LoVo (cell line): ENCODE data around the gene MMP20.
"Not testable (repeated sequence)": the region's sequence is repeated elsewhere in the genome, so short reads cannot be mapped to it uniquely, and the experiment has no call there.

Experiments used
- DNase-seq: peaks from one replicate; pipeline ENCODE4 v3.0.0-alpha.2; 2016; ENCODE audit warnings: low spot score

Gene MMP20, protein sequence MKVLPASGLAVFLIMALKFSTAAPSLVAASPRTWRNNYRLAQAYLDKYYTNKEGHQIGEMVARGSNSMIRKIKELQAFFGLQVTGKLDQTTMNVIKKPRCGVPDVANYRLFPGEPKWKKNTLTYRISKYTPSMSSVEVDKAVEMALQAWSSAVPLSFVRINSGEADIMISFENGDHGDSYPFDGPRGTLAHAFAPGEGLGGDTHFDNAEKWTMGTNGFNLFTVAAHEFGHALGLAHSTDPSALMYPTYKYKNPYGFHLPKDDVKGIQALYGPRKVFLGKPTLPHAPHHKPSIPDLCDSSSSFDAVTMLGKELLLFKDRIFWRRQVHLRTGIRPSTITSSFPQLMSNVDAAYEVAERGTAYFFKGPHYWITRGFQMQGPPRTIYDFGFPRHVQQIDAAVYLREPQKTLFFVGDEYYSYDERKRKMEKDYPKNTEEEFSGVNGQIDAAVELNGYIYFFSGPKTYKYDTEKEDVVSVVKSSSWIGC

DNA sequence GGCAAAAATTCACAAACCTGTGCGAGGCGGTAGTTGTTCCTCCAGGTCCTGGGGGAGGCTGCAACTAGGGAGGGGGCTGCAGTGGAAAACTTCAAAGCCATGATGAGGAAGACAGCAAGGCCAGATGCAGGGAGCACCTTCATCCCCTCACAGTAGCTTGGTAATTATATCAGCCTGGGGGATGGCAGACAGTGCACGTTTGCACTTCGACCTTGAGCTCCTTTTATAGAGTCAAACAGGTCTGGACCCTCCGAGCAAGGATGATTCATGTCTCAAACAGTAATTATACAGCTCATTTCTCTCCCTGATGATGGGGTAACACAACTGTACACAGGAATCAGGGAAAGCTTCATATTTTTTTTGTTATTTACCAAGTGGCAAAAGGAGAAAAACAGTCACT is at the start of gene MMP20:
MMP20 (minus strand) TSS at position 156 of the 400 bp plus-strand sequence; CDS start at position 143, 13 bp downstream.
- DNase-seq: no peak

DNA sequence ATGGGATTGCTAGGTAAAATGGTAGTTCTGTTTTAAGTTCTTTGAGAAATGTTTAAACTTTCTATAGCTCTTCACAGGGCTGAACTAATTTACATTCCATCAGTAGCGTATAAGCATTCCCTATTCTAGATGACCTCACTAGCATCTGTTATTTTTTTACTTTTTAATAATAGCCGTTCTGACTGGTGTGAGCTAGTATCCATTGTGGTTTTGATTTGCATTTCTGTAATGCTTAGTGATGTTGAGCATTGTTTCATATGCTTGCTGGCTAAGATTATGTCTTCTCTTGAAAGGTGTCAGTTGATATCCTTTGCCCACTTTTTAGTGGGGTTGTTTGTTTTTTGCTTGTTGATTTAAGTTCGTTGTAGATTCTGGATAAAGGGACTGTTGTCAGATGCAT is 44.5 kb upstream of the MMP20 start:
- DNase-seq: no peak

DNA sequence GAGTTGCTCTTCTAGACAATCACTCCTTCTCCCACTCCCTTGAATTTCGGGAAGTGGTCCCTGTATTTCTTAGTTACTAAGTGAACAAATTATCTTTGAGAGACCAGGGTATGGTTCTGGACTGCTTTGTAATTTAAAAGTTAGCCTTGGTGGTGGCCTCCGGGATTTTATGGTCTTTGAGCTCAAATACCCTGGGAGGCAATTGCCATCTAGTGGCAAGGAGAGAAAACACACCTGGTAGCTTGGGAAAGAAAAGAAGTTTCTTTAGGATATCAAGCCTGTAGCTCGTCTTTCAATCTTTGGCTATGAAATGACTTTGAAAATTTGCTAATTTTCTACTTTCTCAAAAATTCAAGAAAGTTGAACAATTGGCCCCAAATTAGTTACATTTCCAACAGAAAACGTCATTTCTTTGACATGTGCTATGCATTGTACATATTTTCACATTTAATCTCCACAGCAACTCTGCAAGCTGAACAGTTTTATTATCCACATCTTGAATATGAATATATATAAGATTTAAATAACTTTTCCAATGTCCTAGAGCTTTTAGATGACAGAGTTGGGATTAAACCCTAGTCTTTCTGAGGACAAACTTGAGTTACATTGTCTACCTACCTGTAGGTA is 41.3 kb upstream of the MMP20 start:
- DNase-seq: peak; percentile 63

DNA sequence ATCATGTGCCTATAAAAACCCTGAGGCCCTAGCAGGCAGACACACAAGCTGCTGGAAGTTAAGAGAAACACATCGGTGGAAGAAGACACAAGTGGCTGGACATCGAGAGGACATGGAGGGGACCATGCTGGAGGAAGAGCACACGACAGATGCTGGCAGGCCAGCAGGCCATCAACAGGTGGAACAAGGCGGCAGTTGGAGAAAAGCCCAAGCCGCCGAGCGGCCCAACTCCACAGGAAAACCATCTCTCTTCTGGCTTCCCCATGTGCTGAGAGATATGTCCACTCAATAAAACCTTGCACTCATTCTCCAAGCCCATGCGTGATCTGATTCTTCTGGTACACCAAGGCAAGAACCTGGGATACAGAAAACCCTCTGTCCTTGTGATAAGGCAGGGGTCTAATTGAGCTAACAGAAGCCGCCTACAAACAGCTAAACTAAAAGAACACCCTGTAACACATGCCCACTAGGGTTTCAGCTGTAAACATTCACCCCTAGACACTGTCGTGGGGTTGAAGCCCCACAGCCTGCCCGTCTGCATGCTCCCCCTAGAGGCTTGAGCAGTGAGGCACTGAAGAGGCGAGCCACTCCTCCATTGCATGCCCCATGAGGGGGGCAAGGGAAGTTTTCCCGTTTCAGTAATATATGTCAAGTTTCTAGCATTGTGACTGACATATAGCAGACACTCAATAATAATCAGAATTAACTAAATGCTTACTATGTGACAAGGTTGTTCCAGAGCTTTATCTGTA is 39.0 kb upstream of the MMP20 start:
- DNase-seq: no peak

DNA sequence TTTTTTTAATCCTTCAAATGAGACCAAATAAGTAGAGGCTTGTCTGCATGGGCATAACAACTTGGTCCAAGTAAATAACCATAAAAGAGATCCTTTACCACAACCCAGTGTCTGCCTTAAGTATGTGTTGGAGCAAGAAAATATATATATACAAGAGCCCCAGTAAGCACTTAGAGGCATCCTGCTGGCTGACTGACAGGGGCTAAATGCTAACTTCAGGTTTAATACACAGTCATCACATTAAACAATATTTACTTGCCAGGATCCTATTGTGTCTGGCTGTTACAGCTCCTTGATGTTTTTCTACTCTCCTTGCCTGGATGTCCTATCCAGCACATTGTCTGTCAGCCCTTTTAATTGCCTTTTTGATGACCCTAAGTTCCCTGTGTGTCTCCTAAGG is 37.5 kb upstream of the MMP20 start:
- DNase-seq: no peak

DNA sequence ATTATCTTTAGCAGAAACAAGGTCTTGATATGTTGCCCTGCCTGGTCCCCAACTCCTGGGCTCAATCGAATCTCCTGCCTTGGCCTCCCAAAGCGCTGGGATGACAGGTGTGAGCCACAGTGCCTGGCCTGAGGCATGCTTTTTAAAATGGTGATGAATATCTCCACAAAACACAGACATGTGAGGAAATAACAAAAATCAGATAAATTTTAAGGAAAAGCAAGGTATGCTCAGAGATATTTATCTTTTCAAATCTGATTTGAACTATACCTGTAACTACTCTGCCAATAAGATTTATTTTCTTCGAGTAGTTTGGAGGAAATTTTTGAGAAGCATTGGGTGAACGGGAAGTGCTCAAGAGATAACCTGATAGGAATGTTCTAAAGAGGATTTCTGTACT is 35.9 kb upstream of the MMP20 start:
- DNase-seq: no peak

DNA sequence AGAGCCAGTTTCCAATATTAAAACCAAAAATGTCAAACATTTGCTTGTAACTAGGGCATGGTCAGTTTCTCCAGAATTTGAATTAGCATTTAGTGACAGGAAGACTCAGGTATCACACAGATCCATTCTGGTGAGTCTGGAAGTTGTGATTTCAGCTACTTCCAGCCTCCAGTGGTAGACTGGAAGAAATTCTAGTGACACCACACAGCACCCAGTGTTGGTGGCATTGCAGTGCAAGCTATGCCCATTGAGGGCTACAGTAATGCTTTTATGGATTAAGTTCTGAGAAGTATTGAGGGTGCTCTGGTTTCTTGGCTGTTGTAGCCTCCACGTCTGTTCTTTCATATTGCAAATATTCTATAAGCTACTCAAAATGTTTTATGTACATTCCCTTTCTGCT is 31.4 kb upstream of the MMP20 start:
- DNase-seq: no peak

DNA sequence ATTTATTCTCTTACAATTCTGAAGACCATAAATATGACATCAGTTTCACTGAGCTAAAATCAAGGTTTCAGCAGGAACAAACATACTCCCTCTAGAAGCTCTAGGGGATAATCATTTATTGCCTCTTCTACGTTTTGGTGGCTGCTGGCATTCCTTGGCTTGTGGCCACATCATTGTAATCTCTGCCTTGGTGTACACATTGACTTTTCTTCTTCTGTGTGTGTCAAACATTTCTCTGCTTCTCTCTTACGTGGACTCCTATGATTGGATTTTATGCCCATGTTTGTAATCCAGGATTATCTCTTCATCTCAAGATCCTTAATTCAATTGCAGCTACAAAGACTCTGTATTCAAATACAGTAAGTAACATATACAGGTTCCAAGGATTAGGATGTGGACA is 30.4 kb upstream of the MMP20 start:
- no peak for DNase-seq

DNA sequence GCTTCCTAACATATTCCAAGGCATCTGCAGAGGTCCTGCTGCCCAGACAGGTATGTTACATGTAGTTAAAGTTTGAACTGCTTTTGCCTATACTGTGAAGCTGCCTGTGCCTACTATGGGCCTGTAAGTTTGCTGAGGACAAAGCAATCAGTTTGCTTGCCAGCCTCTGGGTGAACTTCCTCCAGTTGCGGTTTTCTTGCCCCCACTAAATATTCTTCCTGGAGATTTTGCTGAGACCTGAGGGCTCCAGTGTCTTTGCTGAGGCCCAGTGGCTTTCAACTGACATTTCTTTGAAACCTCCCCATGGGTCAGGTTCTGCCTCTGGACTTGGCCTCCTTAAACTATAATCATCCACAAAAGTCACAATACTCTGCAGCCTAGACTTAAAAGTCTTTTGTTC is 29.6 kb upstream of the MMP20 start:
- DNase-seq: no peak

DNA sequence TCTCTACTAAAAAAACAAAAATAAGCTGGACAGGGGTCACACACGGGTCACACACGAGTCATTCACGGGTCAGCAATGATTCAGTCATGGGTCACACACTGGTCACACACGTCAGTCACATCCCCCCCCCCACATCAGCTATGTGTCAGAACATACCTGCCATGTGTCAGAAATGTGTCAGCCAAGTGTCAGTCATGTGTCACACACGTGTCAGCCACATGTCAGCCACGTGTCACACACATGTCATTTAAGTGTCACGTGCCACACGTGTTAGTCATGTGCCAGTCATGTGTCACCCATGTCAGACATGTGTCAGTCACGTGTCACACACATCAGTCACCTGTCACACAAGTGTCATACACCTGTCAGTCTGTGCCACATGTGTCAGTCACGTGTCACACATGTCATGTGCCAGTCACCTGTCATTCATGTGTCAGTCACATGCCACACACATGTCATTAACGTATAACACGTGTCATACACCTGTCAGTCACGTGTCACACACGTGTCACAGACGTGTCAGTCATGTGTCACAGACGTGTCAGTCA is 28.7 kb upstream of the MMP20 start:
- DNase-seq: no peak

DNA sequence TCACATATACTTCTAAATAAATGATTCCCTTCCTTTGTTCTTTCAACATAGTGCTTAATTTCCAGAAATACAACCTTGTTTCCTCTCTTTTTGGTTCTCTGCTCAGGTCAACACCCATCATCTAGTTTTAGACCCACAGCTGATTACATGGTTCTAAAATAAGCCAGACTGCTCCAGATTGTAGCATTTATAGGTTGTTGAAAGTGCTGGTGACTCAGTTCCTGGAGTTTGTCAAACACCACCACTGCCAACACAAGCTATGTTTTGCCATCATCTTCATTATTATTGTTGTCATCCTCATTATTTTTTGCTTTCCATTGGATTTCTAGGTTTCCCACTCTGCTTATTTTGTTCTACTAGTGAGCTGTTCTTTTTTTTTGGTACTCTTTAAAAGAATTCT is 22.3 kb upstream of the MMP20 start:
- DNase-seq: no peak

DNA sequence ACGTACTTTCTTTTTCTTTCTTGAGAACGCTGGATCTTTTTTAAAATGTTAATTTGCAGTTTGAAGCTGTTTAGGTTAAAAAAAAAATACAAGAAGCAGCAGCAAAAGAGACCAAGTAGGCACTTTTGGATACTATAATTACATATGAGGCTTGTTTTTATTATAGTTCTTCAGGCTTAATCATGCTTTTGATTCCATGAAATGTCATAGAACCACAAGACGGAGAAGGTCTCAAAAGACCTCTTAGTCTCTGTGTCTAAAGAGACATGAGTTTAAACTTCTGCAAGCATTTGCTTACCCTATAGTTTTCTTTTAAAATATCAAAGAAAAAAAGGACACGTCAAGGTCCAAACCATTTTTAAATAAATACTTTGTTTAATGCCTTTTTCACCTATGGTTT is 18.8 kb upstream of the MMP20 start:
- no peak for DNase-seq

DNA sequence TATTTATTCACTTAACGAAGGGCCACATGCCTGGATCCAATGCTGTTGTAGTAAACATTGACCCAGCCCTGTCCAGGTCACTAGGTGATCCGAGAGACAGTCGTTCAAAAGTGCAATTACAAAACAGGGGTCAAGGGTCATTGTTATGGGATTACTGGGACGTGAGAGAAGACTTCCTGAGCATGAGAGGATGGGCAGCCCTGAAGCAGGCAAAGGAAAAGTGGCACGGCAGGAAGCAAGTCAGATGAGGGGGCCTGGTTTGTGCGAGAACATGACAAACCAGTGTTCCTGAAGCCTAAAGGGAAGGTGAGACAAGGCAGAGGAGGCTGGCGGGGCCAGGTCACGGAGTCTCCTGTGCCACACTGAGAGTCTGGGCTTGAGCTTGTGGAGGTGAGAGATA is 15.8 kb upstream of the MMP20 start:
- DNase-seq: no peak

DNA sequence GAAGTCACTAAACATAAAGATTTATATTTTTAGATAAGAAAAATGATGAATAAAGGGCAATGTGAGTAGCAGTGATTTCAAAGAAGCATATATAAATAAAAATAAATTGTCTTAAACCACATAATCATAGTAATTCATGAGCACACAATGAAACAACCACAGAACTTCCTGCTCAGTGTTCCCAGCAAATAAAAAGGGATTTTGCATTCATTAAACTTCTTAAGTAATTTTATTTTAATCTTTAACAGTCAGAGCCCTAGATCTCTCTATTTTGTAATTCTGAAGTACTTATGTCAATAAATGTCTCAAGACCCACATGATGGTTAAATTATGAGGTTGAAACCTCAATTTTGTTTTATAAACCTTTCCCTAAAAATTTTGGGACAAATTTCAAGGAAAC is 14.5 kb upstream of the MMP20 start:
- no peak for DNase-seq

DNA sequence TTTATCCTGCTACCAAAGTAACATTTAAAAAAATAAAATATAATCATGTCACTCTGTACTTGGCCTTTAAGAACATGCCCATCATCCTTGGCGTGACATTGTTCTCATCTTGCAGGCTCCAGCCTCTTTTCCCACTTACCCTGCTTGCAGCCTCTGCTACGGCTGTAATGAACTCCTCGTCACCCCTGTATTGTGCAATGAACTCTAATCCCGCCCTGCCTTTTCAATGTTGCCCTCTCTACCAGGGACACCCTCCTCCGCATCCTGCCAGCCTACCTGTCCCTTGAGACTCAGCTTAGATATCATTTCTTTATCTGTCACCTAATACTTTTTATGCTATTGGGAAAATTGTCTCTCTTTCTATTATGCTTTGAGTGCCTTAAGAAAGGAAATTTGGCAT is 12.6 kb upstream of the MMP20 start:
- DNase-seq: no peak

DNA sequence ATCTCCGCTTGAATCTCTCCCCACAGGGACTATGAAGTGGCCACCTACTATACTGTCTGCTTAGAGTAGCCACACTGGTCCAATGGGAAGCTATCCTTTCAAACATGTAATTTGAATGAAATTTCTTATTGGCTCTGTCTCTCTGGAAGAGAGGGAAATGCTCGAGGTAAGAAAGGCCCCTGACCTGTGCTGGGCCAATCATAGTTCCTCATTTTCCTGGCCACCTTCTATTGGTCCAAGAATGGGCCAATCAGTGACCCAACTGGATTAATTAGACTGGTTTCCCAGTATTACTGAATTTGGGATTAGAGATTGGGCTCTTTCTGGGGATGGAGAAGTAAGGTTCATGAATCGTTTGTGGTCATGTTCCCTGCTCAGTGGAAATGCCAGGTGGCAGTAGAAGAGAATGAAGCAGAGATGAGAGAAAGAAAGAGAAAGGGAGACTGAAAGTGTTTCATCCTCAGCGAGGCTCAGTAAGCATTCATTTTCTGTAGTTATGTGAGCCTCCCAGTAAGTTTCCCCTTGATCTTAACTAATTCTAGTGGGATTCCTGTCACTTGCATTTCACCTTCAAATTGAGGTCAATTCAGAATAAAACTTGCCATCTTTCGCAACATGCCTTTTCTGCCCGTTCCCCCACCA is 8.4 kb upstream of the MMP20 start:
- DNase-seq: no peak

DNA sequence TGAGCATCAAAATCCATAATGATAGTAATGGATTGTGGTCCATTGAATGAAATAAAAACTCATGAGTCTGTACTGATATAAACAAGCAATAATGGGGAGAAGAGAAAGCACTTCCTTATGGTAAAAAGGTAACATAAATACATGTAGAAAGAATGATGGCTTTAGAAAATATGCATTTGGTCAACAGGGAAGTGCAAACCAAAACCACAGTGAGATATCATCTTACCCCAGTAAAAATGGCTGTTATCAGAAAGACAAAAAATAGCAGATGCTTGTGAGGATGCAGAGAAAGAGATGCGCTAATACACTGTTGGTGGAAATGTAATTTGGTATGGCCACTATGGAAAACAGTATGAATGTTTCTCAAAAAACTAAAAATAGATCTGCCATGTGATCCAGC is 6.9 kb upstream of the MMP20 start:
- no peak for DNase-seq

DNA sequence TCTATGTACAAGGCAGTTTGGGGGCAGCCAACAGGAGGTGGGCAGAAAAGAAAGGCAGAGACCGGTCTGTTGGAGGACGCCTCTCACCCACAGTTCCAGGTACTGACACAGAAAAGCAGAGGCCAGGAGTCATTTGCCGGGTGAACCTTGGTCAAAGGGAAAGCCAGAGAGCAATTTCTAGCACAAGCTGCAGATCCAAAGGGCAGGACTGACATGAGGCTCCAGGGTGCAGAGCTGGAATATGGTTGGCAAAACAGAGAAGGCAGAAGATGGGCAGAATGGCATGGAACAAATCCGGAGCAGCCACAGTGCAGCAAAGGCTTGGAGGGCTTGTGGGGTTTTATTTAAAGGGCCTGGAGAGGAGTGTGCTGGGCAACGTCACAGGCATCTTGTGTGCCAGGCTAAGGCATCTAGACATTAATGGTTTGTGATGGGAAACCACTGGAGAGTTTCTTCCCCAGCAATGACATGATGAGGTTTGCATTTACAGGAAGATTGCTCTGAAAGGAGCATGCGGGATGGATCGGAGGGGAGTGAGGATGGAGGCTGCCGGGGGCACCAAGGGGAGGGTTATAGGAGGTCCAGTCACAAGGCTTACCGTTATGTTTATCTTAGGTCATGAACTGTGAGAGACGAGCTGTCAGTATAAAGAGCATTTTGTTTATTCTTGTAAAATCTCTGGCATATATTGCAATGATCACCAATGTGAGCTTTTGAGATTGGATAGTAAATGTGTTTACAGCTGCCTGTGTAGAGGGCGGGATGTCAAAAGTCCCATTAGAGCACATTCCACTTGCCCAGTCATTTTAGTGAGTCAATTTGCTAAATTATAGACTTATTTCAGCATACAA is 5.7 kb upstream of the MMP20 start:
- DNase-seq: no peak

DNA sequence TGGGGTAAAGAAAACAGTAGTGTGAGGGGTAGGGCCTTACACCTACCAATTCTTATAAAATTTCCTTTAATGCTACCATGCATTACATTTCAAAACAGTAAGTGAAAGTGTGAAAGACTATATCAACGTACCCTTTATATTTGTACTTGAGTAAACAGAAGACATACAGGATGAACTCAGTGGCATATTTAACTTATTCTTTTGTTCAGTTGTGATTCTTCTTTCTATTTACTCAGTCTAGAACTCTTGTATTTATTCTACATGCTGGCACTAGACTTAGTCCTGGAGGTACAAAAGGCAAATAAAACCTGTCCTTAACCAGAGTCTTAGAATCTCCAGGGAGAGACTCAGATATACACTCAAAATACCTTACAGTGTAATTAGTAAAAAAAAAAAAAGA is 4.8 kb upstream of the MMP20 start:
- not testable (repeated sequence) for DNase-seq

DNA sequence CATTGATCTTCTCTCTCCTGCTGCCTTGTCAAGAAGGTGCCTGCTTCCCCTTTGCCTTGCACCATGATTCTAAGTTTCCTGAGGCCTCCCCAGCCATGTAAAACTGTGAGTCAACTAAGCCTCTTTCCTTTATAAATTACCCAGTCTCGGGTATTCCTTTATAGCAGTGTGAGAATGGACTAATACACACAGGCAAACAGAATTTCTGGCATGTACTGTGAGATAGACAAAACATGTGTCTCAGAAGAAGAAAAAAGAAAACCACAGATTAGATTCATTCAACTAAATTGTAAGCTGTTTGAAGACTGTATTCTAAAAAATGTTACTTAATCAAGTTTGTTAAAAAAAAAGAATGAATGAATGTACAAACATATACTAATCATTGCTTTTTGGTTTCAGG is 1.5 kb upstream of the MMP20 start:
- no peak for DNase-seq

DNA sequence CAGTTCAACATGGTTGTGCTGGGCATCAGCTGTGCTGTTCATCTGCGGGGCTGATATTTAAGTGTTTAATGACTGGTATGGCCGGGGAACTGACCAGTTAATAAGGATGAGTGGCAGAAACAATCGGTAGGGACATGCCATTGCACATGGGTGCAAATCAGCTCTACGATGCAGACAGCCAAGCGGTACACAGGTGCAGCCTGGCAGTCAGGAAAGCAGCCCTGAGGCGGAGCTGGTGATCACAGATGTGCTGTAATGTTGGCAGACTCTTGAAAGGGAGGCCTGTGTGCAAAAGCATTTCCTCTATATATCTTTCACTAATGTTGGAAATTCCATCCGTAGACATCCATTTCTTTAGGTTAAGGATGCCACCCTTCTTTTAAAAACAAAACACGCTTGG is 1.1 kb downstream of the MMP20 start:
- DNase-seq: no peak
